NCI-H1048 (cell line): ENCODE data around the gene SPN.
"Not testable (repeated sequence)": the region's sequence is repeated elsewhere in the genome, so short reads cannot be mapped to it uniquely, and the experiment has no call there.

ENCODE experiments used
- DNase-seq: peaks from one replicate; lab custom pipeline; 2025; lab: John Stamatoyannopoulos, UW

The SPN gene

DNA sequence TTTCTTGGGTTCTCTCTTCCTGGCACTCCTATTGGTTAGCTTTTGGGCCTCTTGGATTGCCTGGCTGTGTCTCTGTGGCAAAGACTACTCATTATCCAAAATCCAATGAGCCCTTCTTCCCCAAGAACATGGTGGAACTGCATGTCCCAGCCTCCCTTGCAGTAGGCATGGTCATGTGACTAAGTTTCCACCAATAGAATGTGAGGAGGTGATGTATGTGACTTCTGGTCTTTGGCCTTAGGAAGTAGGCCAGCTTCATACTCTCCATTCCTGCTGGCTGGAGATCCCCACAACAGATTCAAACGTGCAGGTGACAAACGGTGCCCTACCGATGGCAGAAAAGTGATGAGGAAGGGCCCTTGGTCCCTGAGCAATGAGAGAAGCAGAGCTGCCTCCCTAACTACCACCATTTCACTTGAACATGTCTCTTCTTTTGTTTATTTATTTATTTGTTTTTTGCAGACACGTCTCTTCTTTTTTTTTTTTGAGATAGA is 17.3 kb upstream of the SPN start:
- no peak for DNase-seq

DNA sequence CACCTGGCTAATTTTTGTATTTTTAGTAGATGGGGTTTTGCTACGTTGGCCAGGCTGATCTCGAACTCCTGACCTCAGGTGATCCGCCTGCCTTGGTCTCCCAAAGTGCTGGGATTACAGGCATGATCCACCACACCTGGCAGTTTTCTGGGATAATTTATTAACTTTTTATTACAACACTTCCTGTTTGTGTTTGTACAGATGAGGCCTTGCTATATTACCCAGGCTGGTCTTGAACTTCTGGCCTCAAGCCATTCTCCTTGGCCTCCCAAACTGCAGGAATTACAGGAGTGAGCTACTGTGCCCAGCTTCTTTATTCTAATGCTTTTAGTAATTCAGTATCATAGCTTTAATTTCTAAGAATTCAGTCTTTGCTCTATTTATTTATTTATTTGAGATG is 16.1 kb upstream of the SPN start:
- DNase-seq = no peak

DNA sequence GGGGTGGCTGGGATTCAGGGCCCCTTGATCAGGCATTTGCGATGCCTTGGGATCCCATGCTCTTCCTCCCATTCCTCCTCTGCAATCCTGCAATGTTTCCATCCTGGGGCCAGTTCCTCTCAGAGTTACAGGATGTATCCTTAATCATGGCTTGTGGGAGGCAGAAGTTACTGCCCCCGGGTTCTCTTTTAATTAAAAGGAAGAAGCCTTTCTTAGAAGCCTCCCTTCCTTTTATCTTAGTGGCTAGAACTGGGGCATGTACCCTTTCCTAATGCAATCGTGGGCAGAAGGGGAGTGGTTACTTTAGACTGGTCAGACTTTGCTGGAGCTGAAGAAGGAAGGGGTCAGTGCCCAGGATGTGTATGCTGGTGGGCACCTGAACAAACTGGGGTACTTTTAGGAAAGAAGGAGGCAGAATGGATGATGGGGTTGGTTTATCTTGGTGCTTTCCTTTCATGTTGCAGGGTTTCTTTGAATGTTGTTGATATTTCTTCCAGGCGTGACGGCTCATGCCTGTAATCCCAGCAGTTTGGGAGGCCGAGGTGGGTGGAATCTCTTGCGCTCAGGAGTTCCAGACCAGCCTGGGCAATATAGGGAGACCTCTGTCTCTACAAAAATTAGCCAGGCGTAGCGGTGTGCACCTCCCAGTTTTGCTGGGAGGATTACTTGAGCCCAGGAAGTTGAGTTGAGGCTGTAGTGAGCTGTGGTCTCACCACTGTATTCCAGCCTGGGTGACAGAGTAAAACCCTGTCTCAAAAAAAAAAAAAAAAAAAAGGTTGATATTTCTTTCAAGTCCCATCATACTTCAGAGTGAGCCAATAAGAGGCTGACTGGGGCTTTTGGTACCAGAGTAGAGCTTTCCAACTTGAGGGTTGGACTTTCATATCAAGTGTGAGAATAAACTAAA is 13.2 kb upstream of the SPN start:
- no peak for DNase-seq

DNA sequence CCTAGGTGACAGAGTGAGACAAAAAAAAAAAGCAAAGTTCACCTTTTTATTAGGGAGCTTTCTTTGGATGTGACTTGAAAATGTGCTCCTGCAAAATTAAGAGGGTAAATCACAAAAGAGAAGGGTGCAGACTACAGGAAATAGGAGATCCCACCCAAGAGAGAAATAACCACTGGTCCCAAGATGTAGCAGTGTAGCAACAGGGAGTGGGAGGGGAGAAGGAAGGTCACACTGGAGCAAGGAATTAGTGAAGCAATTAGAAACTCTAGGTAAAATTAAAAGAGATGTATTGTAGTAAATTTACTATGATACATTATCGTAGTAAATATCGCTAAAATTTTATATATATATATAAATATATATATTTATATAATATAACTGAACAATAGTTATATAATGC is 12.3 kb upstream of the SPN start:
- DNase-seq = no peak

DNA sequence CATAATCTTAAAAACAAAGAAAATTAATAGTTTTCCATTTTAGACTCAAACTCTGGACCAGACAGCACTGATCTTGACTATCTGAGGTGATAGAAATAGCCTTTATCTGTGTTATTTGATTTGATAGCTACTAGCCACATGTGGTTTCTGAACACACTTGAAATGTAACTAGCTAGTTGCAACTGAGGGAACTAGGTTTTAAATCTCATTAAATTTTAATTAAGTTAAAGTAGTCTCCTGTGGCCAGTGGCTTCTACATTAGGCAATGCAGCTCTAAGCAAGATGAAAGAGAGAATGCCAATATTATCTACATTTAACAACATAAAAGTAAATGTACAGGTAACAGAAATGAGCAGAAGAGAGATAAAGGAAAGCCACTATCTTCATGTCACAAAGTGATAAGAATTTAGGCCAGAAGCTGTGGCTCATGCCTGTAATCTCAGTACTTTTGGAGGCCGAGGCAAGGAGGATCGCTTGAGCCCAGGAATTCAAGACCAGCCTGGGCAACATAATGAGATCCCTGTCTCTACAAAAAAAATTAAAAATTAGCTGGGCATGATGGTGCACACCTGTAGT is 11.2 kb upstream of the SPN start:
- DNase-seq = no peak

DNA sequence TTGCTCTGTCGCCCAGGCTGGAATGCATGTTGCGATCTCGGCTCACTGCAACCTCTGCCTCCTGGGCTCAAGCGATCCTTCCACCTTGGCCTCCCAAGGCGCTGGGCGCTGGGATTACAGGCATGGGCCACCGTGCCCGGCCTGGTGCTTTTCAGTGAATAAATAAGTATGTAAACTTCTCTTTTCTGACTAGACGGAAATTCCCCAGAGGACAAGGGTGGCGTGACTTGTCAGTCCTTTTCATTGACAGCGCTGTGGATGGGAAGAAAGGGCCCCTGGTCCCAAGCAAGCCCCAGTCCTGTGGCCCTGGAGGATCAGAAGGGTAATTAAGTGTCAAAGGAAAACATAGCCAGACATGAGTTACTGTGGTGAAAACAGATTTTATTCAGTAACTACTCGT is 9.6 kb upstream of the SPN start:
- DNase-seq = no peak

DNA sequence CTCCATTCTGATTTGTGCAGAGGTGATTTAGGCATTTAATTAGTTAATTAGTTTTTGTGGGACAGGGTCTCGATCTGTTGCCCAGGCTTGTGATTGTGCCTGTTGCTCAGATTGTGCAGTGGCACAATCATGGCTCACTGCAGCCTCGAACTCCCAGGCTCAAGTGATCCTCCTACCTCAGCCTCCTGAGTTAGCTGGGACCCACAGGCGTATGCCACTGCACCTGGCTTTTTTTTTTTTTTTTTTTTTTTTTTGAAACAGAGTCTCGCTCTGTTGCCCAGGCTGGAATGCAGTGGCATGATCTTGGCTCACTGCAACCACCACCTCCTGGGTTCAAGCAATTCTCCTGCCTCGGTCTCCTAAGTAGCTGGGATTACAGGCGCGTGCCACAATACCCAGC is 9.2 kb upstream of the SPN start:
- DNase-seq = not testable (repeated sequence)

DNA sequence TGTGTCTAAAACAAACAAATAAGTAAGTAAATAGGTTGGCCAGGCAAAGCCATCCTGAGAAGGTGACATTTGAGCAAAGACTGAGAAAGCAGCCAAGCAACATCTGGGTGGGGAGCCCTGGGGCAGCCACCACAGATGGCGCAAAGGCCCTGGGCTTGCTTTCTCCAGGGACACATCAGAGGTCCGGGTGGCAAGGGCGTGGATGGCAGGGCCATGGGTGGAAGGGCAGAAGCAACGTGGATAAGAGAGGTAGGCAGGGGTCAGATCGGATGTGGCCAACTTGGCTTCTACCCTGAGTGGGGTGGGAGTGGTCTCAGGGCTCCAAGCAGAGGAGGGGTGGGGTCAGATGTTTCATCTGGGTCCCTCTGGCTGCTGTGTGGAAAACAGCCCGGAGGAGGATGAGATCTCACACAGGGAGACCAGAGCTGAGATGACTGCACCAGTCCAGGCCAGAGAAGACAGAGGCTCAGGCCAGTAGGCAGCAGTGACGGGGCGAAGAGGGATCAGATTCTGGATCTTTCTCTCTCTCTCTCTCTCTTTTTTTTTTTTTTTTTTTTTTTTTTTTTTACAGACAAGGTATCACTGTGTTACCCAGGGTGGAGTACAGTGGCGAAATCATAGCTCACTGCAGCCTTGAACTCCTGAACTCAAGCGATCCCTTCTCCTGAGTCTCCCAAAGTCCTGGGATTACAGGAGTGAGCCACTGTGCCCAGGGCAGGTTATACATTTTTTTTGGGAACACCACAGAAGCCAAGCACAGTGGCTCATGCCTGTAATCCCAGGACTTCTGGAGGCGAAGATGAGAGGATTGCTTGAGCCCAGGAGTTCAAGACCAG is 6.1 kb upstream of the SPN start:
- DNase-seq = no peak

DNA sequence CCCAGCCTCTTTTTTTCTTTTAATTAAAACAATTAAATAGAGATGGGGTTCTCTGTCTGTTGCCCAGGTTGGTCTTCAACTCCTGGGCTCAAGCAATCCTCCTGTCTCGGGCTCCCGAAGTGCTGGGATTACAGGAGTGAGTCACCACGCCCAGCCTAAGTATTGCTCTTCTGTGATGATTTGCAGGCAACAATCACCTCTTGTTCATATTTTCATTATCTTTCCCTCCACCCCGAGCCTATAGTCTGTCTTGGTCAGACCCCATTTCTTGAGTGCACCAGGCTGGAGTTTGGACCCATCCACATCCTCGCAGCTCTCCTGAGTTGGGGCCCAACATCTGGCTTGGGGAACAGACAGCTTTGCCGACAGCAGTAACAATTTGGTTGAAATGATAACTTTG is 4.3 kb upstream of the SPN start:
- no peak for DNase-seq

DNA sequence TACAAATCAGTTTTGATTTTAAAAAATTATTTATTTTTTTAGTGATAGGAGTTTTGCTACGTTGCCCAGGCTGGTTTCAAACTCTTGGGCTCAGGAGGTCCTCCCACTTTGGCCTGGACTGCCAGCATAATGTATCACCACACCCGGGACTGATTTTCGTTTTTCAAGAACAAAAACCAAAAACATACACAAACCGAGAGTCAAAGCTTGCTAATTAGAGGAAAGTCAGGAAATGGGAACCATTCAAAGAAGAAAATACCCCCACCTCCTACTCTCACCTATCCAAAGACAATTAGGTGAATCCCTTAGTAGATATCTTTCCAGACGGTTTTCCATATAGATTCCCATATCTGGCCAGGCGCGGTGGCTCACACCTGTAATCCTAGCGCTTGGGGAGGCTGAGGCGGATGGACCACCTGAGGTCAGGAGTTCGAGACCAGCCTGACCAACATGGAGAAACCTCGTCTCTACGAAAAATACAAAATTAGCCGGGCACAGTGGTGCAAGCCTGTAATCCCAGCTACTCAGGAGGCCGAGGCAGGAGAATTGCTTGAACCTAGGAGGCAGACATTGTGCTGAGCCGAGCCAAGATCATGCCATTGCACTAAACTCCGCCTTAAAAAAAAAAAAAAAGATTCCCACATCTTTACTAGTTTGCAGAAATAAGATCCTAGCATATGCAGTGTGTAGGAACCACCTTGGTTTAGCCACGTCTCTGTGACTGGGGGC is 883 bp upstream of the SPN start:
- no peak for DNase-seq

DNA sequence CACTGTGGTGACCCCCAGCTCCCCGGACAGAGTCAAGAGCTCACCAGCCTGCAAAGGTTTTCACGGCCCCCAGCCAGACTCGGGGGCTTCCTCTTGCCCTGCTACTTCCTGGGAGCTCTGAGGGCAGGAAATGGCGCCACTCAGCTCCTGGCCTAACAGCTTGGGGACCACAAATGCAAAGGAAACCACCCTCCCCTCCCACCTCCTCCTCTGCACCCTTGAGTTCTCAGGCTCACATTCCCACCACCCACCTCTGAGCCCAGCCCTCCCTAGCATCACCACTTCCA is 375 bp upstream of the SPN start:
- DNase-seq = no peak

DNA sequence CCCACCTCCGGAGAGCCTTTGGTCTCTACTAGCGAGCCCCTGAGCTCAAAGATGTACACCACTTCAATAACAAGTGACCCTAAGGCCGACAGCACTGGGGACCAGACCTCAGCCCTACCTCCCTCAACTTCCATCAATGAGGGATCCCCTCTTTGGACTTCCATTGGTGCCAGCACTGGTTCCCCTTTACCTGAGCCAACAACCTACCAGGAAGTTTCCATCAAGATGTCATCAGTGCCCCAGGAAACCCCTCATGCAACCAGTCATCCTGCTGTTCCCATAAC is 702 bp downstream of the SPN start:
- no peak for DNase-seq

DNA sequence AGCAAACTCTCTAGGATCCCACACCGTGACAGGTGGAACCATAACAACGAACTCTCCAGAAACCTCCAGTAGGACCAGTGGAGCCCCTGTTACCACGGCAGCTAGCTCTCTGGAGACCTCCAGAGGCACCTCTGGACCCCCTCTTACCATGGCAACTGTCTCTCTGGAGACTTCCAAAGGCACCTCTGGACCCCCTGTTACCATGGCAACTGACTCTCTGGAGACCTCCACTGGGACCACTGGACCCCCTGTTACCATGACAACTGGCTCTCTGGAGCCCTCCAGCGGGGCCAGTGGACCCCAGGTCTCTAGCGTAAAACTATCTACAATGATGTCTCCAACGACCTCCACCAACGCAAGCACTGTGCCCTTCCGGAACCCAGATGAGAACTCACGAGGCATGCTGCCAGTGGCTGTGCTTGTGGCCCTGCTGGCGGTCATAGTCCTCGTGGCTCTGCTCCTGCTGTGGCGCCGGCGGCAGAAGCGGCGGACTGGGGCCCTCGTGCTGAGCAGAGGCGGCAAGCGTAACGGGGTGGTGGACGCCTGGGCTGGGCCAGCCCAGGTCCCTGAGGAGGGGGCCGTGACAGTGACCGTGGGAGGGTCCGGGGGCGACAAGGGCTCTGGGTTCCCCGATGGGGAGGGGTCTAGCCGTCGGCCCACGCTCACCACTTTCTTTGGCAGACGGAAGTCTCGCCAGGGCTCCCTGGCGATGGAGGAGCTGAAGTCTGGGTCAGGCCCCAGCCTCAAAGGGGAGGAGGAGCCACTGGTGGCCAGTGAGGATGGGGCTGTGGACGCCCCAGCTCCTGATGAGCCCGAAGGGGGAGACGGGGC is 1.3 kb downstream of the SPN start:
- DNase-seq = no peak

DNA sequence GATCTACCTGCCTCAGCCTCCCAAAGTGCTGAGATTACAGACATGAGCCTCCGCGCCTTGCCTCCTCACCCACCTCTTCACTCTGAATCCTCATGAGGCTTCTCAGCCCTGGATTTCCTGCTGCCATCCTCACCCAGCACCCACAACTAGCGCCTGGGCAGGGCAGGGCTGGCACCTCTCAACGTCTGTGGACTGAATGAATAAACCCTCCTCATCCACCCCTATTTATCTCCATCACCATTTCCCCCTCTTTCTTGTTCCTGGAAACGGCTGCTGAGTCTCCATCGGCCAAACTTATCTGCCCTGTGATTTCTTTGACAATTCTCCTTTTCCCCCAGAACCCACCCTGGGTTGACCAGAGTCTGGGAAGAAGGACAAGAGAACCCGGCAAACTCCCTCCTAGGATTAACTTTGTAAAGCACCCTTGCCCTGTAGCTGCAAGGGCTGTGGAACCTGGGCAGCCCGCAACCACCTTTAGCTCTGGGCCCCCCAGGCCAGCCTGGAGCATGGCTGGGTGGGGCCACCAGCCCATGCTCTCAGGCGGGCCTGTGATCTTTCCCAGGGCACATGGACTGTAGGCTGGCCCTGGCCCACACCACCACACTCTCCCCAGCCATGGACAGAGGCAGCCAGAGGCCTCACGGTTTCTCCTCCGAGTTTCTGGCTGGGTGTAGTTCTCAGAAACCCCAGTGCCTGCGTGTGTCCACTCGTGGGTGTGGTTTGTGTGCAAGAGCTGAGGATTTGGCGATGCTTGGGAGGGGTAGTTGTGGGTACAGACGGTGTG is 2.4 kb downstream of the SPN start:
- DNase-seq = no peak

DNA sequence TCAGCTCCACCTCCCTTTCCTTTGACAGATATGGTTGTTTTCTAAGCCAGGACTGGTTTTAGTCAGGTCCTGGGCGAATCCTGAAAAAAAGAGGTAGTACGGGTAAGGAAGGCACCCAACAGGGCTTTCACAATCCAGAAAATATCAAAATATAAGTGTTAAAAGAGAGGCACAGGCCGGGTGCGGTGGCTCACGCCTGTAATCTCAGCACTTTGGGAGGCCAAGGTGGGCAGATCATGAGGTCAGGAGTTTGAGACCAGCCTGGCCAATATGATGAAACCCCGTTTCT is 4.2 kb downstream of the SPN start:
- DNase-seq = not testable (repeated sequence)

DNA sequence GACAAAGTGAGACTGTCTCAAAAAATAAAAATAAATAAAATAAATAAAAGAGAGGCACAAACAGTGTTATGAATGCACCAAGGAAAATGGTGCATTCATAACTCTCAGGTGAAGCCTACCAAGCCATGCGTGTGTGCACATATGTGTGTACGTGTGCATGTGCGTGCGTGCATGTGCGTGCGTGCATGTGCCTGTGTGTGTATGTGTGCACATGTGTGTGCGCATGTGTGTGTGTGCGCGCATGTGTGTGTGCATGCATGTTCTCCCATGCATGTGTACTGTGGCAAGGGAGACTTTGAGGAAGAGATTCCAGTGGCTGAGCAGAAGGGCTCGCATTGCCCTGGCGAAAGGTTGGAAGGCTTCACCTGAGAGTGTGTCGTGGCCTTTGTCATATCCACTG is 4.7 kb downstream of the SPN start:
- DNase-seq = no peak

DNA sequence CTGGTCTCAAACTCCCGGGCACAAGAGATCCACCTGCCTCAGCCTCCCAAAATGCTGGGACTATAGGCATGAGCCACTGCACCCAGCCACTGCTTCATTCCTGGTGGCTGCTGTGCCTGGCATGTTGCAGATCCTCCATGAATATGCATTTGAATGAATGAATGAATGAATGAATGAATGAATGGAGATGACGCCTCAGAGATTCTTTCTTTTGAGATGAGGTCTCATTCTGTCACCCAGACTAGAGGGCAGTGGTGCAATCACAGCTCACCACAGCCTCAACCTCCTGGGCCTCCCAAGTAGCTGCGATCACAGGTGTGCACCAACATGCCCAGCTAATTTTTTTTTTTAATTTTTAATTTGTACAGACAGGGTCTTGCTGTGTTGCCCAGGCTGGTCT is 5.2 kb downstream of the SPN start:
- no peak for DNase-seq

DNA sequence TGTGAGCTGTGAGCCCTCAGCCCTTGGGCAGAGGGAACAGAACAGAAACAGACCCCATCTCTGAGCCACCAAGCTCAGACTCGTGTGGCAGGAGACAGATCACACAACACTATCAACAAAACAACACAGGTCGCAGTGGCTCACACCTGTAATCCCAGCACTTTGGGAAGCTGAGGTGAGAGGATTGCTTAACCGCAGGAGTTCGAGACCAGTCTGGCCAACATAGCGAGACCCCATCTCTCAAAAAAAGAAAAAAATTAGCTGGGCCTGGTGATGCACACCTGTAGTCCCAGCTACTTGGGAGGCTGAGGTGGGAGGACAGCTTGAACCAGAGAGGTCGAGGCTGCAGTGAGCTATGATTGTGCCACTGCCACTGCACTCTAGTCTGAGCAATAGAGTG is 10.5 kb downstream of the SPN start:
- DNase-seq = no peak

DNA sequence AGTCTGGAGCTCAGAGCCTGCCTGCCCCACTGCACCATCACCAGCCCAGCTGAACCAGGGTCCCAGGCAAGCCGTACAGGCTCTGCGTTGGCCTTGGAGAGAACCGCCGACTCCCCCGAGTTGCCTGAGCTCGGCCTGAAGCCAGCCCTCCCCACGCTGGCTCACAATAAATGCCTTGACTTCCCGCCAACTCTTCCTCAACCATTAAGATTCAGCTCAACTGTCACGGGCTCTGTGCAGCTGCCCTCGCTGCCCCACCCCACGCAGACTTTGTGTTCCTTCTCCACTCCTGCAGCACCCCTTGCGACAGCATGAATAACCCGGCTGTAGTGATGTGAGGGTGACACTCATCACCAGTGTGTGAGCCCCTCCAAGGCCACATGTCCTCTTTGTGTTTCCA is 11.1 kb downstream of the SPN start:
- DNase-seq = no peak

DNA sequence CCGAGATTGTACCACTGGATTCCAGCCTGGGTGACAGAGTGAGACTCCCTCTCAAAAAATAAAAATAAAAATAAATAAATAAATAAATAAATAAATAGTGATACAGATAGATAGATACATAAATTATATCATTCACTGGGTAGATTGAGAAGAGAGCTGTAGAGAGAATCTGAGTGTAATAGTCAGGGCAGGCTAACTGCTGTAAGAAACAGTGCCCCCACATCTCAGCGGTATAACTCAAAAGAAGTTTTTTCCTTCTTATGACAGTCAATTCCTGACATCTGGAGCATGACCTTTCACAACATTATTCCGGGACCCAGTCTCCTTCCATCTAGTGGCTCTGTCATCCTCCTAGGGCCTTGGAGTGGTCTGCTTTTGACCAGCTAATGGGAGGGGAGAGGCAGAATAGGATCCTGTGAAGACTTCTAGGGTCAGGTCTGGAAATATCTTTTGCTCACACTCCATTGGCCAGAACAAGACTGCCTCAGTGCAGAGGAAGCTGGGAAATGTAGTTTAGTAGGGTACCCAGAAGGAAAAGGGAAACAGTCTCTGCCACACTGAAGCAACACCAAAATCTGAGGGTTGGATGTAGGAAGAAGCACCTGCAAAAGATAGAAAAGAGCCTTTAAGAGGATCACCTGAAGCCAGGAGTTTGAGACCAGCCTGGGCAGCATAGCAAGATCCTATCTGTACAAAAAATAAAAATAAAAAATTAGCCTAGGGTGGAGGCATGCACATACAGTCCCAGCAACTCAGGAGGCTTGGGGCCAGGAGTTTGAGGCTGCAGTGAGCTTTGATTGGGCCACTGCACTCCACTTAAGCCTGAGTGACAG is 13.0 kb downstream of the SPN start:
- no peak for DNase-seq
